T follicular helper cell (primary cell): ENCODE data around the gene EGFL8.
A peak's percentile ranks its signal among the peaks of the same experiment; 100 is the strongest.
"Not testable (repeated sequence)": the region's sequence is repeated elsewhere in the genome, so short reads cannot be mapped to it uniquely, and the experiment has no call there.

ENCODE experiments used
- DNase-seq: peaks from one replicate; pipeline ENCODE4 v3.0.0-alpha.2; 2020; ENCODE audit warnings: low read depth
- total RNA-seq, 2 experiments: gene quantifications; one replicate each; lab custom pipeline; 2026; lab: John Stamatoyannopoulos, UW

Gene EGFL8
- 0.17 to 0.24 reads per million in 2 experiments for total RNA-seq

- no peak for DNase-seq
These were observed at the start of gene EGFL8 for GRCh38 chr6:32164295-32164694. Gene EGFL8, plus strand, starts transcription at chr6:32164595. Its CDS starts 1,571 bp downstream, at chr6:32166166.

DNA sequence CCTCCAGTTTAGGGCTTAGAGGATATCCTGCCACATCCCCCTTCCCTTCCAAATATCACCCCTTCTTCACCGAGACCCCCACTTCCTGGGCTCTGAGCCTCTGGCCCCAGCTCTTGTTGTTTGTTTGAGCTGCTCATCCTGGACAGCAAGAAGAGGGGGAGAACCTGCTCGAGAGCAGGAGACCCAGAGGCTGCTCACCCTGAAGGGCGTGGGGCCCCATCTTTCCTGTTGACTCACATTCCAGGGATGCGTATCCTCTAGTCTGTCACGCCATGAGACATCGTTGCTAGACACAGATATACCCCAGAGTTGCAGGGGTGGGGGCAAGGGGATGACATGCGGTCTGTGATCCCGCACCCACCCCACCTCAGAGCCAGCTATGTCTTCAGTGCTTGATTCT is 49.6 kb upstream of the EGFL8 start:
- DNase-seq = no peak

DNA sequence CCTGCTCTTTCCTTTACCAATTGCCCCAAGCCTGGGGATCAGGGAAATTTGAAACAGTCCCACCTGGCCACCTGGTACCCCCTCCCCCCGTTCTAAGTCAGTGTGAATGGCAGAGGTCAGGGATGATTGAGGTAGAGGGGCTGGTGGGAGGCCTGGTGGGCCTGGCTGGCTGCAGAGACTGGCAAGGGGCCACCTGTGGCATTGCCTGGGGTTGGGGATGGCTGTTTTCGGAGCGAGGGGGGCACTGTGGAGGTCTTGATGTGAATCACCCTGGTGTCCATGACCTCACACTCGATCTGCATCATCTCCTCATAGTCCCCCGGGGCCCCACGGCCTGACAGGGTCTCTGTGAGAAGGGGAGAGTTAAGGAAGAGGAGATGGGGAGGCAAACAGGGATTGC is 48.8 kb upstream of the EGFL8 start:
- DNase-seq = no peak

DNA sequence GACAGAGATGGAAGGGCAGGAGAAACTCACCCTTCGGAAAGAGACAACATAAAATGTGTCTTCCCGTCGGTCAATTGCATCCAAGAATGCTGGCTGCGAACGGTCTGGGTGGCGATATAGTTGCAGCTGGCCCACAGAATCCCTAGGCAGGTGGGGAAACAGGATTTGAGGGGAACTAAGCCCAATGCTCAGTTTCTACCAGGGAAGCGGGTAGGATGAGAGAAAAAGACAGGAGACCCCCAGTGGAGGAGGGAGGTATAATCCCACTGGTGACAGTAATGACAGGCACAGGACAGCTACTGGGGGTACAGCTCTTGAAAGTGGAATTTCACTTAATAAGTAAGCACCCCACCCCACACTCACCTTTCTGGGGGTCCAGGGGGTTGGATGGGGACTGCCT is 47.7 kb upstream of the EGFL8 start:
- no peak for DNase-seq

DNA sequence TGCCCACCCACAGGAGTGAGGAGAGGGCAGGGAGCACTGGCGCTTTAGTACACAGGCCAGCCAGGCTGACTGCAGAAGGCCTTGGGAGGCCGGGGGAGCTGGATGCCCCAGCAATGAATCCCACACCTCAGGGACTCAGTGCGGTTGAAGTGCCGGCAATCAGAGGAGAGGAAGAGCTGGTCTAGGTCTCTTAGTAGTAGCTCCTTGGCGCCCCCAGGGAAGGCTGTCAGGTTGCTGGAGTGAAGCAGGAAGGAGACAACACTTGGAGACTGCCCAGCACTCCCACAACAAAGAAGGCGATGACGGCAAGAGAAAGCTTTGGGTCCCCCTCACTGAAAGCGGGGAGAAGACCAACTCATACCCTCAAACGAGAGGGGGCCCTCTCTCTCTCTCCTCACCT is 46.9 kb upstream of the EGFL8 start:
- no peak for DNase-seq

DNA sequence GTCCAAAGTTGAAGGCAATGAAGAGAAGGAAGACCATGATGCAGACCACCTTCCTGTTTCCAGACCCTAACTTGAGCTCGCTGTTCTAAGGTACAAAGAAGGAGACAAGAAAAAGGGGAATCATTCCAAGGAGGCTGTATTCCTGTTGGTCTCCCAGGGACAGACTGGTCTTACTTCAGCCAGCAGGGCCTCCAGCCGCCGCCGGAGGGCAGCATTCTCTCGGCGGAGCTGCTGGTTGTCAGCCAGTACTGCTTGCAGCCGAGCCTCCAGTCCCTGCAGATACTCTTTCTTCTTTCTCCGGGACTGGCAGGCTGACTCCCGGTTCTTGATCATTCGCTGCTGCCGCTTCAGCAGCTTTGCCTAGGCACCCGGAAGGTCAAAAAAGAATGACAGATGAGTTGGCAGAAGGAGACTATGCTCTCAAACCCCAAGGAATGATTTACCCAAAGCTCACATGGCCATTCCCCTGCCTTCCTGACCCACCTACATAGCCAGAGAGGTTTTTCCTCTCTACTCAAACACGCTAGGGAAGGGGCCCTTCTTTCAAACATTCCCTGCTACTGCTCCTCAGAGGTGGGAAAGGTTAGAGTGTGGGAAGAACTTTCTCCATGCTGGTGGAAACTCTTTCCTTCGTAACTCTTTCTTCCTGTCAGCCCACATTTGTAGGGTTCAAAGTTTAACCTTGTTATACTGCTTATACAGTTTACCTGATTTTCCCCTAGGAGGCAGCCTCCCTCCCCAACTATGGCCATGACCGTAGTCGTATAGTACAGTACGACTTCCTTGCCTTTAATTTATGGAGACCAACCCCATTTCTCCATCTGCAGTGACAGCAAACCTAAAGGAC is 45.4 kb upstream of the EGFL8 start:
- DNase-seq = peak; percentile 49

DNA sequence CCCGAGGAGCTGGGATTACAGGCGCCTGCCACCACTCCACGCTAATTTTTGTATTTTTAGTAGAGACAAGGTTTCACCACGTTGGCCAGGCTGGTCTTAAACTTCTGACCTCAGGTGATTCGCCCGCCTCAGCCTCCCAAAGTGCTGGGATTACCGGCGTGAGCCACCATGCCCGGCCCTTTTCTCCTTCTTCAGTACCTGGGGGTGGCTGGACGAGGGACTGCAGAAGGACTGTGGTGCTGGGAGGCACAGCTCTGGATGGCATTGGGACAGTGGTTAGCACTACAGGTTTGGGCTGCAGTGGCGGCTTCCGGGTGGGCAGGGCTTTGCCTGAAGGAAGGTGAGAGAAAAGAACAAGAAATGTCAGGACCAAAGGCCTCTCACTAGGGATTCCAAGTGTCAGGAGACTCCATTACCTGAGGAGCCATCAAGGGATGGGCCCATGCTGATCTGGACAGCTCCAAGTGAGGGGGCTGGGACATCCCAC is 43.8 kb upstream of the EGFL8 start:
- no peak for DNase-seq

DNA sequence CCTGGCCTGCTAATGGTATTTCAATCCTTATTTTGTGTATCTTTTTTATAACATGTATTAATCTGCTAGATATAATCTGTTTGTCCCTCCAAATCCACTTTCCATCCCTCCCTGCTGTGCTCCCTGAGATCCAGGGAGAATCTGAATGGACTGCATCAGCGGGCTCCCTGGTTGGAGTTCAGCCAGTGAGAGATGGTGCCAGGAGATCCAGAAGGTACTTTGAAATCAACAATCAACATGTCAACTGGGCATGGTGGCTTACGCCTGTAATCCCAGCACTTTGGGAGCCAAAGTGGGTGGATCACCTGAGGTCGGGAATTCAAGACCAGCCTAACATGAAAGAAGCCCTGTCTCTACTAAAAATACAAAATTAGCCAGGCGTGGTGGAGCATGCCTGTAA is 40.7 kb upstream of the EGFL8 start:
- no peak for DNase-seq

DNA sequence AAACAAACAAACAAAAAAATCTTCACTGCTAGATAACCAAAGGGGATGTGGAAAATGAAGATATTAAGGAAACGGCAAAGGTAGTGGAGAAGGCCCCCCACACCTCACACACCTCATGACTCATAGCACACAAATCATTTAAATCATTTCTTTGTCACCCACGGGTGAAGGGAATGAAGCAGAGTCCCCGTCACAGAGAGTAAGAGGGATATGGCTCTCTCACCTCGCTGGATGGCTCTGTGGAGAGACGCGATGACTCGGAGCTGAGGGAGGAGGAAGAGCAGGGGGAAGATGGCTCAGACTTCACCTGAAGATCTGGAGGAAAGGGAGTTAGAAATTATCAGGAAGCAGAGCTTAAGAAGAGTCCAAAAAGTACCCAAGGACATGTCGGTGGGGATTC is 37.5 kb upstream of the EGFL8 start:
- no peak for DNase-seq

DNA sequence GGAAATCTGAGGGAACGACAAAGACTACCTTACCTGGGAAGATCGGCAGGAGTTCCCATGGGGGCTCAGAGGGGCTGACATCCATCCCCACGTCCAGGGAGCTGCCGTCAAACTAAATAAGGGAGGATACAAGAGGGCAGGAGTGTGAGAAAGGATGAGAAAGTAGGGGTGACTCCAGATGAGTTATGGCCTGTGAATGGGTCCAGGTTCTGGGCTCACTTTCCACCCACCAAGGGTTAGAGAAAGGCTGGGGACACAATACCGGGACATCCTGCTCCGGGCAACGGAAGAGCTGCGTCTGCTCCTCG is 37.0 kb upstream of the EGFL8 start:
- no peak for DNase-seq

GRCh38 chr6:32127717-32128592 is 36.4 kb upstream of the EGFL8 start, which contains the start of gene ATF6B:
Gene ATF6B, minus strand, starts transcription at chr6:32128246. Its CDS starts 39 bp downstream, at chr6:32128207.
- peak; percentile 96 for DNase-seq

GRCh38 chr6:32128751-32129296 is 35.6 kb upstream of the EGFL8 start:
- no peak for DNase-seq

GRCh38 chr6:32129297-32130088 is 34.9 kb upstream of the EGFL8 start:
- DNase-seq = no peak

DNA sequence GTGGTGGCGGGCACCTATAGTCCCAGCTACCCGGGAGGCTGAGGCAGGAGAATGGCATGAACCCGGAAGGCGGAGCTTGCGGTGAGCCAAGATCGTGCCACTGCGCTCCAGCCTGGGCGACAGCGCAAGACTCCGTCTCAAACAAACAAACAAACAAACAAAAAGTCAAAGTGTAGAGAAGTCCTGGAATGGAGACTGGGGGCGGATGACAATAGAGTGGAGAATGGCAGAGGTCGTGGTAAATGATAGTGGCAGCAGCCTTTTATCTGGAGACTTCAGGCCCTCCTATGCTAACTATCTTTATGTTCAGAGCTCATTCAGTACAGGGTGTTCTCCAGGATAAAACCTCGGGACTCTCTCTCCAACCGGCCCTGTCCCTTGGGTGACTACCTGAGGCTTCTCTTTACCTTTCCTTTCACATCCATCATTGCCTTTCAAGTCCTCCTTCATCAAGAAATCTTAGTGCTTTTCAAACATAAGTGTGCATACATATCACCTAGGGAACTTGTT is 32.9 kb upstream of the EGFL8 start:
- DNase-seq = no peak

DNA sequence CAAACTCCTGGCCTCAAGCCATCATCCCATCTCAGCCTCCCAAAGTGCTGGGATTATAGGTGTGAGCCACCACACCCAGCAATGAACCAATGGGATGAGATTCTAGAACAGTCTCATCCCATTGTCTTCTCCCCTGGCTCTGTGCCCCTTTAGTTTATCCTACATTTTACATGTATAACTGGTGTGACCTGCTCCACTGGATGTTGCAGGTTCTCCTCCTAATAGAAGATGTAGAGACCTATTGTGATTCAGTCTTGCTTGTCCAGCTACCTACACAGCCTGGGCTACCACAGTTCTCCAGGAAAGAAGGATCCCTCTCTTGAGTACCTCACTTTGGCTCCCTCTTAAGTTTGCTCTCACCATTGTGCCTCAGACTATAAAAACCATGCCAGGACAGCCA is 32.3 kb upstream of the EGFL8 start:
- DNase-seq = no peak

DNA sequence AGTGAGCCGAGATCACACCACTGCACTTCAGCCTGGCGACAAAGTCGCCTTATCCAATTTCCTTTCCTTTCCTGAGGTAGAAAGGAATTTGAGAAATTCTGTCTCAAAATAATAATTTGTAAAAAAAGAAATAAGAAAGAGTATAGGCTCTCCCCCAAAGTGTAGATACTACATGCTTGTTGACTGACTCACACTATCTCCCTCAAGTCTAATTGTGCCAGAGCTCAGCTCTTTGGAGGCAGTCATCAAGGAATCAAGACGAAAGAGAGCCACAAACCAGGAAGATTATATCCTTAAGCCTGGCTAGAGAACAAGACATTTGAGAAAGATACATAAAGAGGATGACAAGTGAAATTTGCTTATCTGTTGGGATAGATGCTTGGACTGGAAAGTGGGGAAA is 30.6 kb upstream of the EGFL8 start:
- DNase-seq = no peak

DNA sequence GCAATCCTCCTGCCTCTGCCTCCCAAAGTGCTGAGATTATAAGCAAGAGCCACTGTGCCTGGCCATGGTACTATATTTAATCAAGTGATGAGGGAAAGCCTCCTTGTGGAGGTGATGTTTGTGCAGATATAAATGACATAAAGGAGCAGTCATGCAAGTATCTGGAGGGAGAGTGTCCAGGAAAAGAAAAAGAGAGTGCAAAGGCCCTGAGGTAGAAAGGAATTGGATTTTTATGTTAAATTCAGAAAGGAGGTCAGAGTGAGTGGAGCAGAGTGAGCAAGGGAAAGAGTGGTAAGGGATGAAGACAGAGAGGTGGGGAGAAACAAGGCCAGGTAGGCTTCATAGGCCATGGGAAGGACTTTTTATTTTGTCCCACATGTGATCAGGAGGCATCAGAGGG is 26.9 kb upstream of the EGFL8 start:
- DNase-seq = no peak

DNA sequence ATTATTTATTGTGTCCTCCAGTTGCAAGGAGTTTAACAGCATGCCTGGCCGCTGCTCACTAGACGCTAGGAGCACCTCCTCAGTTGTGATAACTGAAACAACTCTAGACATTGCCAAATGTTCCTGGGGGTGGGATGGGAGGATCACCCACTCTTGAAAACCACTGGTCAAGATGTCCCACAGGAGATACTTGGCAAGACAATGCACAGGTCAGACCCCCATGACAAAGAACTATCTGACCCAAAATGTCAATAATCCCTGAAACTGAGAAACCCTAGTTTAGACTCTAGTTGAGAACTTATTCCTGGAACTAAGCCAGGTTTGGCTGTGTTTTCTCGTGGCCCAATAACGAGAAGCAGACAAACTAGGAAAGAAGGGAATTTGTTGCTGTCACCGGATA is 24.8 kb upstream of the EGFL8 start:
- no peak for DNase-seq

DNA sequence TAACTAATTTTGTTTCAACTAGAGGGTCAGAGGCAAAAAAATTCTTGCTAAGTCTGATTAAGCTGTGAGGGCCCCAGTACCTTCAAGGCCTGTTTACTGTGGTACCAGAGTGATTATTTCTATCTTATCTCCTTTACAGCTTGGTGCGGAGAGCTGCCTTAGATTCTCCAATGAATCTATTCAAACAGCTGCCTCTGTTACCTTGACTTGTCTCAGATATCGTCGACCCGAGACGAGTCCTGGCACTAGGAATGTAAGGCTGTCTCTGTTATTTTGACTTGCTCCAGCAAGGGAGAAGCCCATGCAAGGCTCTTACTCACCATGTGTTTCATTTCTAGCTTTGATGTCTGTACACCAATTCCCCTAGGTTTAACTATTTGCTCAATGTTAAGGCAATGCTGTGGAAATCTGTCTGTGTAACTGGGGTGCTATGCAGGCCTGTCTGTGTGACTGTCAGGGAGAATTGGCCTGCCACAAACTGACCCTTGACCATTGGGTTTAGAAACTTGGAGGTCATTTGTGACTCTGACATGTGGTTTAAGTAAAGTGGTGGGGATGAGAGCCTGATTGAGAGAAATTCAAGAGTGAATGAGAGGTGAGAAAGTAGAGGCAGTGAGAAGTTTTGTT is 23.9 kb upstream of the EGFL8 start:
- no peak for DNase-seq

GRCh38 chr6:32144238-32144637 is 20.2 kb upstream of the EGFL8 start:
- DNase-seq = not testable (repeated sequence)

DNA sequence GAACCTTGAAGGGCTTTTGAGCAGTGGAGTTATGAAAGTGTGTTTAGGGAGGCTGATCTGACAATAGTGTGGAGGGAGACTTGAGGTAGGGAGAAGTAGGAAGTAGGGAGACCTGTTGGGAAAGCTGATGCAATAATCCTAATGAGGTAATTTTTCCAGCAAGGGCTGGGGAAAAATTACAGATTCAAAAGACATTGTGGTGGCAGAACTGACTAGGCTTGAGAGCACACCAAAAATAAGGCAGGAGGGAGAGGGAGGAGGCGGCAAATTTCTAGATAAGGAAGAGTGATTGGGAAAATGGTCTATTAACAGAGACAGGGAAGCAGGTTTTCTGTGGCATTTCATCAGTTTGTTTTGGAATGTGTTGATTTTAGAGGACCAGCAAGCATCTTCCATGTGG is 18.1 kb upstream of the EGFL8 start:
- DNase-seq = no peak
